ENCODE results near the gene TSC22D1. TPM values are rescaled to one million over a fixed set of nuclear protein-coding genes. Genes with fewer than 3 reads are reported as not detected.
"Not testable (repeated sequence)": the region's sequence is repeated elsewhere in the genome, so short reads cannot be mapped to it uniquely, and the experiment has no call there.

Gene TSC22D1
- total RNA-seq, 1 experiment from 2014 or later, result 37.2 TPM

DNA sequence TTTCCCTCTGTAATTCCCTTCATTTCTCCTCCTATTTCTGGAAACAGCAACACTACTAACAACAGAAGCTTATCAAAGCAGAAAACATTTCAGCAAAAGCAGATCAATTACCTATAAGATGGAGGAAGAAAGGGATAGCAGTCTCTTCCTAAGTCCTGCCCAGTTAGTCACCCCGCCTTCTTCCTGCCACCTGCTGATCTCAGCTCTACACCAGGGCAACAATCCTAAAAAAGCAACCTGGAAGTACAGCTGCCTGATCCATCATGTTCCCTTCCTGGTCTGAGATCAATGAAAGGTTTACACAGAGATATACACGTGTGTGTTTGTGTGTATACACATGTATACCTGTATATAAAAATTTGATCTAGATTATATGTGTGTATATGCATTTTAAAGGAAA is 59.4 kb downstream of the TSC22D1 start:
- ChIA-PET CTCF (no interaction called here), POLR2A (ENCODE audit: low non-redundant PET) (no interaction called here)
- Histone ChIP-seq H3K4me1 (ENCODE audit: insufficient read depth, low read length, poor library complexity, severe bottlenecking) (no peaks in the 10 kb centered on the region), H3K27me3 (replicated peaks; ENCODE audit: insufficient read depth, low read depth, low read length, poor library complexity) (no peaks in the 10 kb centered on the region), H3K27ac (ENCODE audit: low read depth, low read length, poor library complexity, severe bottlenecking) (no peak overlapping the region), H3K4me3 (ENCODE audit: low read depth, low read length, poor library complexity, severe bottlenecking) (no peak overlapping the region), H3K9me3 (ENCODE audit: low read depth, low read length, poor library complexity, severe bottlenecking) (no peaks in the 10 kb centered on the region), H3K36me3 (ENCODE audit: insufficient read depth, low read length, poor library complexity, severe bottlenecking) (no peaks in the 10 kb centered on the region)
- intact Hi-C loops (cut with micrococcal nuclease; ENCODE audit: unreplicated experiment), result no loop called here
- no TSS peak for BruUV-seq (replicated peaks)
- no peak for DNase-seq (ENCODE audit: low spot score)
- no peak for TF ChIP-seq EZH2 (IDR thresholded peaks at IDR 0.05; ENCODE audit: borderline replicate concordance, low read depth, low read length, poor library complexity, severe bottlenecking)
- no peak for TF ChIP-seq CTCF (conservative IDR thresholded peaks at IDR 0.05; ENCODE audit: low read depth, low read length)

DNA sequence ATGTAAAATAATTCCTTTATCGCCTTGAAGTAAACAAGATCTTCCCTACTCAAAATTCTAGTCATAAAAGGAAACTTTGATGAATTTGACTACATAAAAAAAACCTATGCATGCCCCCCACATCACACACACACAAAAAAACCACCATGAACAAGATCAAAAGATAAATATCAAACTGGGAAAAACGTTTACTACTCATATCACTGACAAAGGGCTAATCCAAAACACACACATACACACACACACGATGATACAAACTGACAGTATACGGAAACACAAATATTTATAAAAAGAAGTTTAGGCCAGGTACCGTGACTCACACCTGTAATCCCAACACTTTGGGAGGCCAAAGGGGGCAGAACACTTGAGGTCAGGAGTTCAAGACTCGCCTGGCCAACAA is 61.9 kb downstream of the TSC22D1 start:
- Histone ChIP-seq H3K4me3 (ENCODE audit: low read depth, low read length, poor library complexity, severe bottlenecking) (no peak overlapping the region), H3K27me3 (replicated peaks; ENCODE audit: insufficient read depth, low read depth, low read length, poor library complexity) (no peaks in the 10 kb centered on the region), H3K36me3 (ENCODE audit: insufficient read depth, low read length, poor library complexity, severe bottlenecking) (no peaks in the 10 kb centered on the region), H3K4me1 (ENCODE audit: insufficient read depth, low read length, poor library complexity, severe bottlenecking) (no peaks in the 10 kb centered on the region), H3K27ac (ENCODE audit: low read depth, low read length, poor library complexity, severe bottlenecking) (no peak overlapping the region), H3K9me3 (ENCODE audit: low read depth, low read length, poor library complexity, severe bottlenecking) (no peaks in the 10 kb centered on the region)
- ChIA-PET CTCF (no interaction called here), POLR2A (ENCODE audit: low non-redundant PET) (no interaction called here)
- BruUV-seq (replicated peaks), result no TSS peak
- no peak for DNase-seq (ENCODE audit: low spot score)
- intact Hi-C loops (cut with micrococcal nuclease; ENCODE audit: unreplicated experiment), result no loop called here
- TF ChIP-seq CTCF (conservative IDR thresholded peaks at IDR 0.05; ENCODE audit: low read depth, low read length) (no peak), EZH2 (IDR thresholded peaks at IDR 0.05; ENCODE audit: borderline replicate concordance, low read depth, low read length, poor library complexity, severe bottlenecking) (no peak)

GRCh38 chr13:44509853-44510252 is 66.3 kb downstream of the TSC22D1 start:
- CTCF ChIA-PET; H3K9me3 ChIP-seq (ENCODE audit: low read depth, low read length, poor library complexity, severe bottlenecking); DNase-seq (ENCODE audit: low spot score); H3K4me1 ChIP-seq (ENCODE audit: insufficient read depth, low read length, poor library complexity, severe bottlenecking); H3K27me3 ChIP-seq (replicated peaks; ENCODE audit: insufficient read depth, low read depth, low read length, poor library complexity); H3K36me3 ChIP-seq (ENCODE audit: insufficient read depth, low read length, poor library complexity, severe bottlenecking); H3K4me3 ChIP-seq (ENCODE audit: low read depth, low read length, poor library complexity, severe bottlenecking); H3K27ac ChIP-seq (ENCODE audit: low read depth, low read length, poor library complexity, severe bottlenecking); intact Hi-C loops (cut with micrococcal nuclease; ENCODE audit: unreplicated experiment); BruUV-seq (replicated peaks): not testable (repeated sequence)
- POLR2A ChIA-PET (ENCODE audit: low non-redundant PET), result interaction anchor here (0.6 kb wide), 1 partner anchor 64 kb away, joined by 15 read pairs; no protein-coding TSS in a partner anchor

DNA sequence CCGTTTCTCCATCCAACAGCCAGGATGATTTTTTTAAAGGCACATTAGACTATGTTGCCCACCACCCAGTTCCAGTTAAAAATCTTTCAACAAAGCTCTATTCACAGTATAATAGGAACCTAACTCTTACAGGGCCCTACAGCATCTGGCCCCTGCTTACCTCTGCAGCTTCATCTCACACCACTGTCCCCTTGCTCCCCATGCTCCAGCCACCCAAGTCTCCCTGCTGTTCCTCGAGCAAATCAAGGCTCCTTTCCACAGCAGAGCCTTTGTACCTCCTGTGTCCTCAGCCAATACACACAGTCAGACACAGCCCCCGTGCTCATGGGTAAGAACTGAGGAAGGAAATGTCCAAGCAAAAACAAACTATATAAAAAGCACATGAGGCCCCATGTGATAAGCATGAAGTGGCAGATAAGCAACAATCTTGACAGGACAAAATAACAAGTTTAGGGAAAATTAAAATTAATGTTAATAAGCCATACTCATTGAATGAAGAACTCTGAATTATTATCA is 67.5 kb downstream of the TSC22D1 start:
- Histone ChIP-seq H3K4me1 (ENCODE audit: insufficient read depth, low read length, poor library complexity, severe bottlenecking) (no peaks in the 10 kb centered on the region), H3K27me3 (replicated peaks; ENCODE audit: insufficient read depth, low read depth, low read length, poor library complexity) (no peaks in the 10 kb centered on the region), H3K36me3 (ENCODE audit: insufficient read depth, low read length, poor library complexity, severe bottlenecking) (no peaks in the 10 kb centered on the region), H3K27ac (ENCODE audit: low read depth, low read length, poor library complexity, severe bottlenecking) (no peak overlapping the region), H3K9me3 (ENCODE audit: low read depth, low read length, poor library complexity, severe bottlenecking) (no peaks in the 10 kb centered on the region), H3K4me3 (ENCODE audit: low read depth, low read length, poor library complexity, severe bottlenecking) (no peak overlapping the region)
- no TSS peak for BruUV-seq (replicated peaks)
- DNase-seq (ENCODE audit: low spot score), result no peak
- intact Hi-C loops (cut with micrococcal nuclease; ENCODE audit: unreplicated experiment), result no loop called here
- TF ChIP-seq CTCF (conservative IDR thresholded peaks at IDR 0.05; ENCODE audit: low read depth, low read length) (no peak), EZH2 (IDR thresholded peaks at IDR 0.05; ENCODE audit: borderline replicate concordance, low read depth, low read length, poor library complexity, severe bottlenecking) (no peak)
- ChIA-PET CTCF (no interaction called here), POLR2A (ENCODE audit: low non-redundant PET) (no interaction called here)

Data from A673 (cell line).